Vagina (tissue), 2 donors: ENCODE data around the gene SEMA4D.

Source experiments
- CTCF ChIP-seq, 3 experiments: fragments of 450-650 bp in 2 of 3; fragments of 200-600 bp in 1 of 3; sonication (generic) in 1 of 3; IDR thresholded peaks; one replicate each; pipeline ENCODE4 v1.5.1; 2017 to 2019; ENCODE audit warnings: antibody characterized with exemption in 3 of 3, mild to moderate bottlenecking in 2 of 3, moderate library complexity in 2 of 3
- POLR2AphosphoS5 ChIP-seq, 2 donors: sonication (generic); formaldehyde crosslinking; IDR thresholded peaks; one replicate each; pipeline ENCODE4 v1.9.0; 2017; ENCODE audit warnings: antibody characterized with exemption in 2 of 2, mild to moderate bottlenecking in 2 of 2, low read depth in 1 of 2; ENCODE audit not compliant: insufficient read depth in 1 of 2

- TF ChIP-seq CTCF (IDR thresholded peaks at IDR 0.05) = no peak
- TF ChIP-seq POLR2AphosphoS5 (IDR thresholded peaks at IDR 0.05; ENCODE audit: insufficient read depth in 1 of 2, low read depth in 1 of 2) = no peak
These were observed 20.5 kb downstream of the SEMA4D start for GRCh38 chr9:89477384-89477783.
